ENCODE results near the gene ADCY5.
A peak's percentile ranks its signal among the peaks of the same experiment; 100 is the strongest.

ADCY5 gene

DNA sequence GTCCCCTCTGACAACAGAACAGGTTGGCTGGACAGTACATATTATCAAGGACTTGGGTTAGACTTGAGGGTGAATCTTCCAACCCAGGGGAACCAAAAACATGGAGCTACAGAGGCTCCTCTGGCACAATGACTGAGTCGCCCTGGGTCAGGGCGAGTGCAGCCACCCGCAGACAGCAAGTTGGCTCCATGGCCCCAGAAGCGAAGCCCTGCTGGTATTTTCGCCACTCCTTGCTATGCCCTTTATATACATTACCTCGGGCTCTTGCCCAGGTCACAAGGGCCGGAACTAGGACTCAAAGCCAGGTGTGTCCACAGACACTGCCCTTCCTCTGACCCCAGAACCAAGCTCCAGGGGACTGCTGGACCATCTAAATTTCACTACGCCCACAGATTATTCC lies 64.6 kb downstream of the ADCY5 start:
- DNase-seq, result no peak

DNA sequence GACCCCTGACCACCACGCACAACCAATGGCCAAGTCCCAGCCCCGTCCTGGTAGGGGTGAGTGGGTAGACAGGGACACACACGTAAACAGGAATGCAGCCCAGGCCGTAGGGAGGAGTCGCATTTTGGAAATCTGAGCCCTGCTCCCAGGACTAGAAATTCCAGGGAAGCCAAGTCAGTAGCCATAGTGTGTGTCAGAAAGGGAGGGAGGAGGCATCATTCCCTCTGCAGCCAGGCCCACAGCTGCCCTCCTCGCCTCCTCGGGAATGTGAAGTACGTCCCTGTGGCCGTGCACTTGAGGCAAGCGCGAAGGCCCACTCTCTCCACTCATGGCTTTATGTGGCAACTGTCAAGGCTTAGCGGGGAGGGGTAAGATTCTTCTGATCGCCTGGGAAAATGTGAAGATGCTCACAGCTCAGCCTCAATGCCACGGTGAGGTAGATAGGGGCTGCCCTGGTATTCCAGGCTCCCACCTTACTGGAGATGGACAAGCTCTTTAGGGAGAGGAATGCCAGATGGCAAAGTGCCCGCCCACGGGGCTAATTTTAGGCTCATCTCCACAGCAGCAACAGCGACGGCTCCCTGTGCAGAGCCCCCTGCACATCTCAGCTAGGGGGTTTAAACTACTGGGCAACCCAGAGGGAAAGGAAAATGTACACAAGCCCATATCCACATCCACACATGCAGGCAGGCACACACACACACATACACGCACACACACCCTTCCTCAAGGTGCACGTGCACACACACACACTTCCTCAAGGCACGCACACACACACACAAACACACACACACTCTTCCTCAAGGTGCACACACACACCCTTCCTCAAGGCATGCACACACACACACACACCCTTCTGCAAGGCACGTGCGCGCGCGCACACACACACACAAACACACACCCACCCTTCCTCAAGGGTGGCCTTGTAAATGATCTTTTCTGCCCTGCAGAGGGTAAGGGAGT lies 65.5 kb downstream of the ADCY5 start:
- no peak for DNase-seq

DNA sequence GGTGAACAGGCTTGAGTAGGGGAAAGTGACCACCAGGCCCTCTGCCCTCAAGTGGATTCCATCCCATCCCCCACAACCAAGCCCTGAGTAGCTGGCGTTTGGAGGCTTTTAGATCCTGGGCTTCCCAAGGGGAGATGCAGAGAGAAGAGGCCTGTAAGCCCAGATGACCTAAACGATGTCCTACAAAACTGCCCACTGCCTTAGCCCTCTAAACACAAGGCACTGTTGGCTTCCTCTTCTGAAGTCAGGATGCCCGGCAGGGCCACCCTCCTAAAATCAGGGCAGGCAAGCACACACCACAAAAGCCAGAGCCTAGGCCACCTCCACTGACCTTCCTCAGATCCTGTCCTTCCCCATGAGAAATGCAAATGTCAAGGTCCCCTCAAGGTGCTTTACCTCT lies 68.6 kb downstream of the ADCY5 start:
- DNase-seq, result no peak

DNA sequence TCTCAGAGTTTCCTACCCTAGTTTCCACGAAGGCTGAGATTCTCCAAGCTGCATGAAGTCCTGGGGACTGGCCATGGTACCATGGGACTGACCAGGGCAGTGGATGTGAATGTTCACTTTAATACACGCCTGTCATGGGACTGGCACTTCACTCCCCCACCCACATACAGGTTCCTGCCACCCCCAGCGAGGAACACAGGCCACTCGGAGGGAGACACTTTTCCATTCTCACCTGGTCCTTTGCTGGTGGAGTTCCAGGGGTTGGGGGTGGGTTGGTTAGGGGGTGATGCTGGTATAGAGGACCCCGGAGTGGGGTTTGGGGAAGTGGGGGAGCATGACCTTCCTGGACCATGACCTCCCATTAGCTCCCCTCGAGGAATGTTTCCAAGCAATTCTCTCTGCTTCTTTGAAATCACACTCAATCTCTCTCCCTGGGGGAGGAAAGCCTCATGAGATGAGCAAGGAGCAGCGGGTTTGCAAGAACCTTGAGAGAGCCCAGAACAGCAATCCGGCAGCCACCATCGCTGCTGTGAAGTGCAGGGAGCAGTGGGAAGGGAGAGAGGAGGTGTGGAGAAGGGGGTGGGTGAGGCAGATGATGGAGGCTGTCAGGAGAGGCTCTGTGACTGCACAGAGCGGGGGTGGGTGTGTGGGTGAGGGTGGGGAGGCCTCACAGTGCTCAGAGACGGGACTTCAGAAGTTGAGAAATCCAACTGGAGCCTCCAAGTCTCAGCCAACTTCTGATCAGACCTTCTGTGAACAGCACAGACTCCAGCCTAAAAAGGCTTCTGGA lies 69.7 kb downstream of the ADCY5 start:
- no peak for DNase-seq

DNA sequence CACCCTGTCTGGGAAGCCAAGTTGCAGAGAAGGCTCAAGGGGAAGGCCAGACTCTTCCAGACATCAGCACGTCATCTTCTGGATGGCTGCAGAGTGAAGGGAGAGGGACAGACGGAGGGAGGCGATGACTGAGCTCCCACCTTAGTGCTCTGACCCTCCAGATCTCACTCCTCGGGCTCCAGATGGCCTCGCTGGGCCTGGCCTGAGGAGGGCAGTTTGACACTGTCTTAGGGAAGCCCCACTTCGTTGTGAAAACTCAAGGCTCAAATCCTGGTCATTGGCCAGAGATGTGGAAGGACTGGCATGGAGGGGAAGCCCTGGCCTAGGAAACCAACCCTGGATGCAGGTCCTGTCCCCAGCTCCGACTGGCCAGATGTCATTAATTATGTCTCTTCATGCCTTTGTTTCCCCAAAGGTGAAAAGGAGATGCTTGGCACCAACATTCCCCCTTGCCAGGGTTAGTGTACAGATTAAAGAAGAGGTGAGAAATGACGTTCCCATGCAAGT lies 70.4 kb downstream of the ADCY5 start:
- no peak for DNase-seq

DNA sequence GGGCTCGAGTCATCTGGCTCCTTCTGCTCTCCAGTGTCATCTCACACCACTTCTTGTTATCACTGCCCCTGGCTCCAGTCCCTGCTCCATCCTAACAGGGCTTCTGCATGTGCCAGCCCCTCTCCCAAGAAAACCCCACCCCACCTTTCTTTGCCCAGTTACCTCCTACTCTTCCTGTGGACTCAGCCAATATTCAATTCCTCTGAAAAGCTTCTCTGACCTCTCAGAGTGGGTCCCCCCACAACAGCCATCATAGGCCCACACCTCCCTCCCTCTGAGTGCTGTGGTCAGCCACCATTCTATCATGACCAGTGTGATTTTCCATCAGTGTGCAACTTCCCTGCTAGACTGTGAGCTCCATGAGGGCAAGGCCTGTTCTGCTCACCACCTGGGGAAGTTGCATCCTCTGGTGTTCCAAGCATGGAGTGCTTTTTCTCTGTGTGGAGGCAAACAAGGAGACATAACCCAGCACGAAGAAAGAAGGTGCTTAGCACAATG lies 71.6 kb downstream of the ADCY5 start:
- DNase-seq, result no peak

DNA sequence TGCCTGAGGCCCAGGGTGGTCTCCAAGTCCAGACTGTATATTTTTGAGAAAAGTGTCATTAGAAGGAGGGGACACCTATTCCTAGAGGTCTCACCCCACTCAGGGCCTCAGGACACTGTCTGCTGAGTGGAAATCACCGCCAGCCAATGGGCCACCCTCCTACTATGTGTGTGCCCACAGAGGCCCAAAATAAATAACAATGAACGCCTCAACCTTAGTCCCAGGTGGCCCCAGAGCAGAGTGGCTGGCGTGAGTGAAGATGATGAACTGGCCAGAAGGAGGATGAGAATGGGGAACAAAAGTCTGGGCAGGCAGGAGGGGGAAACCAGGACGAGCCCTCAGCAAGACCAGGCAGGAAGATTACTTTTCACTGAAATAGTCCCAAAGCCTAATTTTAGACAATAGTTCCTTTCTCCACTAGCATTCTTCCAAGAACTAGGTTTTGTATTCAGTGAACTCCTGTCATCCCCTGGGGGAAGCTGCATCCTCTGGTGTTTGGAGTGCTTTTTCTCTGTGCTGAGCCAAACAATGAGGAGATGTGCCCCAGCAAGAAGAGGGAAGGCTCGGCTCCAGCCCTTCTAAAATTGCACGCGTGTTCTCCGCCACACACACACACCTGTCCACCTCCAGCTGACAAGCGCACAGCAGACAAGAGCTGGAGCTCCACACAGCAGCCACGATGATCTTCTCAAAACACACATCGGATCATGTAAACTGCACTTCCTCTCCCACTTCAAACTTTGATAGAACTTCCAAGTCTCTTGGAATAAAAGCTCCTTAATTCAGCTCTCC lies 72.2 kb downstream of the ADCY5 start:
- DNase-seq, result no peak

DNA sequence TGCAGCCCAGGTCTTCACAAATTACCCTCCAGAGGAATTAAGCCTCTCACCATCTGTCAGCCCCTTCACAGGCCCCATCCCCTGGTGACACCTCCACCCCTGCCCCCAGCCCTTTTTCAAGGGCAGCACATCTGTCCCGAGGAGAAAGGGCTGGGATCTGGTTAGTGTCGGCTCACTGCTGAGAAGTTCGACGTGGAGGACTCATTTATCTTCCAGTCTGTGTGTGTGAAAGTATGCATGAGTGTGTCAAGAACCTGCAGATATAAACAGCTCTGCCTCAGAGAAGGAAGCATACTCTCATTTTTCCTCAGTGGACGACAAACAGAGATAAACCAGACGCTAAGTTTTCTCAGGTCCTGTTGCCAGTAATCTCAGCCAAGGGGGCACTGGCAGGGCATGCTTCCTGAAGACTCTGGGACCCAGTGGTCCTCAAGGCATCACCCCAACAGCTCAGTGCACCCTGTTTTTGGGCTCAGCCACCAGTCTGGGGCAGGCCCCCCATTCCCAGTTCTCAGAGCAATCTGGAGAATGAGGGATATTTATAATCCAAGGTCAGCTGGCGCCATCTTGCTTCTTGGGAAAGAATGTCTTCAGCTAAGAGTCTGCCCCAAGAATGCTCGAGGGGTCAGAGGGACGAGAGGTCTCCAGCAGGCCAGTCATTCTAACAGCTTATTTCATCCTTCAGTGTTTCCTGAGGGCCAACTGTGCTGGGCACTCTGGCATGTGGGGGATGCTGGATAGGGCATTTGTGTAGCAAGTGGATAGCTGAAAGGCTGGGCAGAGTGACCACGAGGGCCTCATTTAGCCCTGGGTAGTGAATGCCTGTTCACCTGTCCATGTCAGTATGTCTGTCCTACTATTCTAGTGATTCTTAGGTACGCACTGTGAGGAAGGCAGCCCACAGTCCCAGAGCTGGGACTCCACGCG lies 73.6 kb downstream of the ADCY5 start:
- DNase-seq, result no peak

DNA sequence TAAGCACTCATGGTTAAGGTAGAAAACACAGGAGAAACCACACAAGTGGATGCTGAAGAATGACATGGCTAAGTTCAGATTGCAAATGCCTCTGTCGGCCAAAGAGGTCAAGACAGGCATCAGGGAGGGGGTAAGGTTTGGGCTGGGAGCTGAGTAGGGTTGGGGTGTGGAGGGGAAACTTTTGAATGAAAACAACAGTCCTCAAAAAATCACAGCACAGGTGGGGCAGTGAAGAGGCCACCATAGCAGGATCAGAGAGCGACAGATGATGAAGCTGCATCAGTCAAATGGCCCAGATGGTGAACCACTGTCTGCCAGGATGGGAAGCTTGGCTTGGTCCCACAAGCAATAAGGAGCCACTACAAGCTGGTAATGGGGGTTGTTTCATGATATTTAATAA lies 74.9 kb downstream of the ADCY5 start:
- no peak for DNase-seq

DNA sequence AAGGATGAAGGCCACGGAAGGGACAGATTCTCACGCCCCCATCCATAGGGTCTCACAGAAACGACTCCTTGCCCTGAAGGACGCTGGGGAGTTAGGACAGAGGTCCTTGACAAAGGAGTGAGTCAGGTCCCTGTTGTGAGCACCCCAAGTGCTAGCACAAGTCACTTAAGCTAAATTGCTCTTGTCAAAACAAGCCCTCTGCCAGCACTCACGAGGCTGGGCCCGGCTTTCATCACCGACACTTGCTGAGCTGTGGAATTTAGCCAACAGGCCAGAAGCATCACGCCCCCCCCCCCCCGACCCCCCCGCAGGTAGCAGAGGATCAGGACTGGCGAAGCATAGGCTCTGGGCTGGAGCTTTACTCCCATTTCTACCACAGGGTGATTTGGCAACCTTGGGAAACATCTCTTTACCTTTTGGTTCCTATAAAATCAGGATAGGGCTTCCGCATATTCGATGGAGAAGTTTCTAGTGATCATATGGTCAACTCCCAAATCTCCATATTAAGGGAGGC lies 75.4 kb downstream of the ADCY5 start:
- DNase-seq, result no peak

DNA sequence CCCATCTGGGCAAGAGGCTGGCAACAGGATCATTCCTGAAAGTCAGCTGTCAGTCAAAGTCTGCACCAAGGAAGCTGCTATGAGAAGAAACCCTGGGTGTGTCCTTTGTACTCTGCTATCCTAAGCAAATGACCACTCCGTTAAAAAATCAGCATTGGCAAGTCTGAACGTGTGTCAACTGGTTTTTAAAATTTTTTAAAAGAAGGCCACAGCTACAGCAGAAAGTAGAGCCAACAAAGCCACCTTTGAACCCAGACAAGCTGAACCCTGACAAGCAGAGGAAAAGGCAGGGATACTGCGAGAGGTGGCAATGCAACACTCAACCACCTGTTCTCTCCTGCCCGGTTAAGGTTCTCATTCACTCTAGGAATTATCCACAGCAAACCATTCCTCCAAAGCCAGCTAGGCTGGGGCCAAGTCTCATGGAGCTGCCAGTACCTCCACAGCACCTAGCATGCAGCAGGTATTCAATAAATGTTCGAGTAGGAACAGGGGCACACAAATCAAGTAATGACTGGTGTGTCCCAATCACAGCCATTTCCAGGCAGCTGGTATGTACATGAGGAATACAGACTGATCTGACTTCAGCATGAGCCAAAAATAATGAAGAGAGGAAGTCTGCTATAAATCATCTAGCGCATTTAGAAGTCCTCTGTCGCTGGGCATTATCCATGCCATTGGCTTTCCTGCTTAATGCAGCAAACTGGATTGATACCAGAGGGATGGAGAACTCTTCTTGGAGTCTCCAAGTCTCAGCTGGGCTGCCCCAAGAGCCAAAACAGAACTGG lies 76.0 kb downstream of the ADCY5 start:
- no peak for DNase-seq

DNA sequence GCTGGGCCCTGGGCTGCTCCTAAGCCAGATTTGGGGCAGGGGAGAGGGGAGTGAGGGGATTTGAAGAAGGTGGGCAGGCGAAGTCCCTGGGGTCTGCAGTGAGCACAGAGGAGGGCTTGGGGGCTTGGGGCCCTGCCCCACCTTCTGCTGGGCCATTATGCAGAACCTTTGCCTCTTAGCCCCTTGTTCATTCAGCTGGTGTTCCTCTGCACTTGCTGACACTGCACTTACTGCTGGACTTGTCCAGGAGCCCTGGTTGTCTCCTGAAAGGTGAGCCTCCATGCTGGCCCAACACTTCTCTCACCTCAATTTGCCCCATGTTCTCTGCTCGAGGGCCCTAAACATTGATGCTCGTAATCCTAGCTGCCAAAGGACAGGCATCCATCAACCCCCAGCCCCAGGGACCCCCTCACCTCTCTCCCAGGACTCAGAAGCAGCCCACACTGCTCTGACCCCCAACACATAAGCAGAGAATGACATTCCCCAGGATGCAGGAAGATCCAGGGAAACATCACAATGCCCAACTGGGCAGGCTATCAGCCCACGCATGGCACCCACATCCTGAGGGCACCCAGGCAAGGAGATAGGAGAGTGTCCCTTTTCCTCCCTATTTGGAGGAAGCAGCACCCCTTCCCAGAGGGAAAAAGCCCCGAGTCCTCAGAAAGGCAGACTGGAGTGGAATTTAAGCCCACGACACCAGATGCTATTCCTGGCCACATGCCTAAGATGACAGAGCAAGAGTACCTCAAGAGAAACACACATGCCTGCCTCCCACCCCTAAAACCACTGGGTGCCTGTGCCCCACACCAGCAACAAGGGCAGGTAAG lies 76.8 kb downstream of the ADCY5 start:
- no peak for DNase-seq

DNA sequence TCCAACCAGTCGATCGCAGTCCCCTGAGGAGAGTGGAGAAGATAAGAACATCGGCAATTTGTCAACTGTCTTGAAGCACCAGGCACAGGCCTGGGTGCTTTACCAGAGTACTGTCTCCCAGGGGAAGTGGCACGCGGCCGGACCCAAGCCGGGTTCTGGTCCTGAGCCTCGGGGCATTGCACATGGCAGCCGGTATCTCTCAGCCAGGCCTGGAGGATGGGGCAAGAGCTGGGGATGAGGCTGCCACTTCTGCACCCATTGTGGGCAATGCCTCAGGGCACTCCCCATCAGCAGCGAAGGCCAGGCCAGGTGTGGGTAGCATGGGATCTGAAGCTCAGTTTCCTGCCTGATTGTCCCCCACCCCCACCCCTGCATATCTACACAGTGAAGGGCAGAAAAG lies 77.5 kb downstream of the ADCY5 start:
- DNase-seq, result no peak

DNA sequence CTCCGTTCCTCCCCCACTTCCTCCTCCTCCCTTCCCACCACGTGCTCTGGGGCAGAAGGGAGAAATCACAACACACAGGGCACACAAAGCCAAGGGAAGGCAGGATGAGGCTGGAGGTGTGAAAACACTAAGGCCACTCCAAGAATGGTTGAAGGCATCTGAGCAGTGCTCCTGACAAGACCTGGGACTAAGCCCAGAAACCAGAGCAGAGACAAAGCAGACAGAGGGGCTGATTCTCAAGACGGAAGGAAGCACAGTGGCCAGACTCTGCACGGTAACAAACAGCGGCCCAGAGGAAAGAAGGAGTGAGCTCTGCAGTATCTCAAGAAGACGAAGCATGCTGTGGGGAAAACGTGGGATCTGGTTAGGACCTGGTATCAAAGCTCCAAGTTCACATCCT lies 78.1 kb downstream of the ADCY5 start:
- DNase-seq, result no peak

DNA sequence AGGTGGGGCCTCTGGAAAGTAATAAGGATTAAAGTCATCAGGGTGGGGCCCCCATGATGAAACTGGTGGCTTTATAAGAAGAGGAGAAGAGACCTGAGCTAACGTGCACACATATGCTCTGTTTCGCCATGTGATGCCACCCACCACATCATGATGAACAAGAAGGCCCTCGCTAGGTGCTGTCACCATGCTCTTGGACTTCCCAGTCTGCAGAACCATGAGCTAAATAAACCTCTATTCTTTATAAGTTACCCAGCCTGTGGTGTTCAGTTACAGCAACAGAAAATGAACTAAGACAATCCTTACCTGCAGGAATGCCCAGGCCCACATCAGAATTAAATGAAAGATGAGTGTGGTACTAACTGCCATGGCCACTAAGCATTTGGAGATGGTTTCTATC lies 79.8 kb downstream of the ADCY5 start:
- DNase-seq, result no peak

DNA sequence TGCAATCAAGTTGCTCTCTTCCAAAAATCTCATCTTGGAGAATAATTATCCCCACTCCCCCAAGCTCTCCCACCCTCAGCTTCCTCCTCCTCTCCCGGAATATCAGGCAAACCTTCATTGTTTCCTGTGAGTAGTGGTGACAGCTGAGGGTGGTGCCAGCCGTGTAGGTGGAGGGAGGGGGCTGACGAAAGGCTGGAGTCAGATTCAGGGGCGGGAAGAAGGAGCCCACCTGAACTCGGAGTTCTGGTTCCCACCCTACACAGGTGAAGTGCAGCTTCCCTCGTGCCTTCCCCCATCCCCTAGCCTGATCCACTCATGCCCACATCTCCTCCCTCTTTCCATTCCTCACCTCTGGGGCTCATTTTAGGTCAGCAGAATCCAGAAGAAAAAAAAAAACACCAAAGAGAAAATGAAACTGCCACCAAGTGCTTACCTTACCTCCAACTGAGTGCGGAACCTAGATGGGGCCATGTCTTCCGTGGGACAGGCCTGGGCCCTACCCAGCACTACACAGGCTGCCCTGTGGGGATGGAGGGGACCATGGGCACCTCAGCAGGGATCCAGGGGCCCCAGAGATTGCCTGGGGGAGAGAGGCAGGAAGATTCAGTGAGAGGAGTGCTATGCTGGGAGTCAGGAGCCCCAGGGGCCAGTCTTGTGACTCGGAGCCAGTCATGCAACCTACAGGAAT lies 81.3 kb downstream of the ADCY5 start:
- no peak for DNase-seq

DNA sequence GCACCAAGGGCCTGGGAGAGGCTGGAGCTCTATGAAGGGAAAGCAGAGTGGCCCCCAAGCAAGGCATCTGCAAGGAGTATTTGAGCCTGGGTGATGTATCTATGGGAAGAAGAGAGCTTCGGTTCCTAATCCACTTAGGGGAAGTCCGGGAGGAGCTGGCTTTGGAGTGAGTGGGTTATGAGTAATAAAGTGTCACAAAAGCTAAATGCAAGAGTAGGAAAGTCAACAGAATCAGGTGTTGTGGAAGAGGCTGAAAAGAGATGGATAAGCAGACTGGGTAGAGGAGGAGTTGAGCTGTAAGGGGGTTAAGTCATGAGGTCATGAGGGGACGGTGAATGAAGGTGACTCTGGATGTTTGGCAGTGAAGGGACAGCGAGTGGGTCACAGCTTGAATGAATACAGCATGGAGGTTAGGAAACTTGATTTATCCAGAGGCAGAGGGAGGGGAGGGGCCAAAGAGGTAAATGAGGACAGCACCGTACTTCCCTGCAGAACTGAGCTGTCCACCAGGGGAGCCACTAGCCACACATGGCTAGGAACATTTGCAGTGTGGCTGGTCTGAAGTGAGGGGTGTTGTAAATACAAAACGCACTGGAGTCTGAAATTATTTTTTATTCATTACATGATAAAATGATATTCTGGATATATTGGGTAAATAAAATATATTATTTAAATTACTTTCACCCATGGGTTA lies 83.3 kb downstream of the ADCY5 start:
- peak in 1 of 2 experiments; percentile 13 for DNase-seq

DNA sequence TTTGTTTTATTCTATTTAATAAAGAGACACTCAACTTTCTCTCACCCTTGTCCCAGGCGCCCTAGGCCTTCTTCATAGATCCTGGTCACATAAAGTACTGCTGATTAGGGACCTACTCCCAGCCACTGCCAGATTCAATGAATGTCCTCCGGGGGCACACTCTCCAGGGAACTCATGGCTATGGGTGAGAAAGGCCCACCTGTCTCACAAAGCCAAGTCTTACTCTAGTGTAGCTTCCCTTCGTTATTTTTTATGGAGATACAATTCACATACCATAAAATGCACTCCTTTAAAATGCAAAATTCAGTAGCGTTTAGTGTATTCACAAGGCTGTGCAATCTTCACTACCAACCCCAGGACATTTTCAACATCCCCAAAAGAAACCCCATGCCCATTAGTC lies 87.8 kb downstream of the ADCY5 start:
- DNase-seq, result no peak

All from NCI-H2081 (cell line).